Gastrocnemius medialis (tissue), 4 donors: ENCODE measurements around the gene TTLL9. TPM values are rescaled to one million over a fixed set of nuclear protein-coding genes. Genes with fewer than 3 reads are reported as not detected.

ENCODE experiments used
- ATAC-seq, 2 donors: fragments of 150-250 bp; one replicate each; pipeline ENCODE4 v1.9.1; 2016
- DNase-seq, 2 donors: peaks; one replicate each; pipeline ENCODE4 v3.0.0-alpha.2; 2019
- H3K27ac ChIP-seq, 4 donors: fragments of 200-600 bp; sonication (generic); 1 replicate in 1 of 4; 2 replicates in 3 of 4; pipeline ENCODE4 v1.5.1; 2016 to 2018; ENCODE audit warnings: mild to moderate bottlenecking in 2 of 4, moderate library complexity in 1 of 4
- H3K27me3 ChIP-seq, 3 donors: fragments of 200-600 bp; sonication (generic) in 2 of 3; 1 replicate in 1 of 3; 2 replicates in 2 of 3; pipeline versions ENCODE4 v1.5.1 to v1.6.0; 2016 to 2019; ENCODE audit warnings: mild to moderate bottlenecking in 1 of 3, moderate library complexity in 1 of 3
- H3K36me3 ChIP-seq, 2 donors: fragments of 200-600 bp; sonication (generic) in 1 of 2; one replicate each; pipeline ENCODE4 v1.5.1; 2017 to 2018
- H3K4me1 ChIP-seq, 2 donors: fragments of 200-600 bp; sonication (generic) in 1 of 2; one replicate each; pipeline ENCODE4 v1.5.1; 2016 to 2017; ENCODE audit warnings: mild to moderate bottlenecking in 2 of 2
- H3K4me3 ChIP-seq, 4 donors: fragments of 200-600 bp; sonication (generic) in 3 of 4; 1 replicate in 1 of 4; 2 replicates in 3 of 4; pipeline ENCODE4 v1.5.1; 2016 to 2019; ENCODE audit warnings: mild to moderate bottlenecking in 2 of 4
- H3K9me3 ChIP-seq, 3 donors: fragments of 200-600 bp; sonication (generic) in 2 of 3; 1 replicate in 1 of 3; 2 replicates in 2 of 3; pipeline ENCODE4 v1.5.1; 2016 to 2019
- POLR2A ChIP-seq, 2 donors: fragments of 450-650 bp; IDR thresholded peaks; one replicate each; pipeline ENCODE4 v1.6.1; 2017; ENCODE audit warnings: antibody characterized with exemption in 2 of 2, mild to moderate bottlenecking in 2 of 2, moderate library complexity in 2 of 2
- in situ Hi-C, 4 donors: fragments of 200-750 bp; cut with MboI; loops; one replicate each; pipeline versions ENCODE4 v1.15.0 to v1.8.0; 2017; ENCODE audit warnings: low sequenced_read_pairs in 4 of 4
- intact Hi-C: fragments of 100-400 bp; cut with DNase I; formaldehyde crosslinking; loops from one replicate; pipeline ENCODE4 v1.15.1; 2023; ENCODE audit warnings: low total_unique reads
- total RNA-seq, 4 donors: library from RNA; depleted of rRNA; stranded (reverse); fragments of >200 nt; gene quantifications; one replicate each; pipeline versions ENCODE4 v1.1.0 to v1.2.3, GENCODE V29; 2016
- TF ChIP-seq, protein P1 (sequence below), 5 experiments: fragments of 450-650 bp in 3 of 5; fragments of 200-600 bp in 2 of 5; sonication (generic) in 2 of 5; IDR thresholded peaks in 4 of 5; conservative IDR thresholded peaks in 1 of 5; 1 replicate in 4 of 5; 2 replicates in 1 of 5; pipeline ENCODE4 v1.5.1; 2016 to 2019; ENCODE audit warnings: antibody characterized with exemption in 5 of 5, mild to moderate bottlenecking in 3 of 5, moderate library complexity in 3 of 5

TTLL9 gene
- total RNA-seq, 4 donors from 2014 or later, result not detected

DNA sequence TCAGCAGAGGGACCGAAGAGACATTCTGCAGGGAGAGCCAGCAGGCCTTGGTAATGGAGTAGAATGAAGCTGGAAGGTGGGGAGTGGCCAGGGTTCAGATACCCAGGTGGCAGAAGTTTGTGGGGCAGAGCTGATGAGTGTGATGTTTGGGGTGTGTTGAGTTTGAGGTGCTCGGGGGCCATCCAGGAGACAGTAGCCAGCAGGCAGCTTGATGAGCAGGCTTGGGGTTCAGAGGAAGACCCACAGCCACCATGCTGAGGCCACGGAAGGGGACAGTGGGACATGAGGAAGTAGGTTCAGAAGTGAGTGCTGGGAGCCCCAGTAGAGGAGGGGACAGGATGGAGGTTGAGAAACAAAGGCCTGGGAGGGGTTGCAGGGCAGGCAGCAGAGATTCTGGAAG is 13.9 kb upstream of the TTLL9 start:
- H3K36me3 ChIP-seq, result no peaks in the 10 kb centered on the region
- H3K9me3 ChIP-seq, result no peaks in the 10 kb centered on the region
- H3K4me1 ChIP-seq, result peaks cover 7 to 13% of the 10 kb centered on the region in 2 donors
- intact Hi-C loops, result no loop called here
- no peak for ATAC-seq
- peaks cover 27 to 37% (median 35%) of the 10 kb centered on the region in 3 donors for H3K27me3 ChIP-seq
- in situ Hi-C loops, result loop anchor here (5.0 to 10.0 kb wide), 3 partner anchors 96 to 178 kb away; partner anchors contain the start of gene PDRG1 (in 4 of the 4)
- no peak for TF ChIP-seq POLR2A (IDR thresholded peaks at IDR 0.05)
- TF ChIP-seq, protein P1, sequence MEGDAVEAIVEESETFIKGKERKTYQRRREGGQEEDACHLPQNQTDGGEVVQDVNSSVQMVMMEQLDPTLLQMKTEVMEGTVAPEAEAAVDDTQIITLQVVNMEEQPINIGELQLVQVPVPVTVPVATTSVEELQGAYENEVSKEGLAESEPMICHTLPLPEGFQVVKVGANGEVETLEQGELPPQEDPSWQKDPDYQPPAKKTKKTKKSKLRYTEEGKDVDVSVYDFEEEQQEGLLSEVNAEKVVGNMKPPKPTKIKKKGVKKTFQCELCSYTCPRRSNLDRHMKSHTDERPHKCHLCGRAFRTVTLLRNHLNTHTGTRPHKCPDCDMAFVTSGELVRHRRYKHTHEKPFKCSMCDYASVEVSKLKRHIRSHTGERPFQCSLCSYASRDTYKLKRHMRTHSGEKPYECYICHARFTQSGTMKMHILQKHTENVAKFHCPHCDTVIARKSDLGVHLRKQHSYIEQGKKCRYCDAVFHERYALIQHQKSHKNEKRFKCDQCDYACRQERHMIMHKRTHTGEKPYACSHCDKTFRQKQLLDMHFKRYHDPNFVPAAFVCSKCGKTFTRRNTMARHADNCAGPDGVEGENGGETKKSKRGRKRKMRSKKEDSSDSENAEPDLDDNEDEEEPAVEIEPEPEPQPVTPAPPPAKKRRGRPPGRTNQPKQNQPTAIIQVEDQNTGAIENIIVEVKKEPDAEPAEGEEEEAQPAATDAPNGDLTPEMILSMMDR (IDR thresholded peaks at IDR 0.05 in 4 of 5, conservative IDR thresholded peaks at IDR 0.05 in 1 of 5), result no peak
- H3K4me3 ChIP-seq, result no peak overlapping the region
- no peak overlapping the region for H3K27ac ChIP-seq
- DNase-seq, result peak in 1 of 2 donors; percentile 3

DNA sequence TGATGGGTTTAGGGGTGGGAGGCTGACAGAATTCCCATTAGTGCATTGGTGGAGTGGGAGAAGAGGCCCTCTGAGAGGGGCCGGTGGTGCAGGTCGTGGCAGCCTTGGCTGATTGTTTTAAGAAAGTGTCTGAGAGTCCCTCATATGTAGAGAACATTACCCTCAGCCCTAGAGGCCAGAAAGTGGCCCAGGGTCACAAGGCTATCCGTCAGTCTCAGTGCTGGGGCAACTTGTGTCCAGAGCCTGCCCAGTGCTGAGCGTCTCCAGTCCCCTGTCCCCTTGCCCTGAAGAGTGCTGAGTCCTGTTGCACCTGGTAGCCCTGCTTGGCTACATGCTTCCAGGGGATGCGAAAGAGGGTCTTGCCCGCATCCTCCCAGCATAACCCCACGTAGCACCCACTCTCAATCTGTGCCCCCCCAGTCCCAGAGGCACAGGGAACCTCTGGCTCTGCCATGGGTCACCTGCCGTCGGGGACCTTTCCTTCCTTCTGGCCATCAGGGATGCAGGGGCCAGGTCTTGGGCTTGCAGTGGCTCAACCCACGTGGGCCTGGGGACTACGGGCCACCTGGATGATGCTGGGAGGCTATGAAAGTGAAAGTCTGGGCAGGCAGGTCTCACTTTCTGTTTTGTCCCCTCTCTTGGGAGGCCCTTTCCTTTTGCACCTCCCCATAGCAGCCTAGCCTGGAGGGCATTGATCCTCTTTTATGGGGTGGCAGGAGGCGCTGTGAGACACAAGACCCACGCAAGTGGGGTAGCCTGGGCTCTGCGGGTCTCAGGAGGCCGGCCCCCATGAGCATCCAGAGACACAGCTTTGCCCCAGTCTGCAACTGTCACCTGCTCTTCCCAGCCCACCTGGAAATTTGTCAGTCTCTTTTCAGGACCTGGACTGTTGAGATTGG is 12.3 kb upstream of the TTLL9 start:
- H3K9me3 ChIP-seq, result no peaks in the 10 kb centered on the region
- DNase-seq, result peak in 1 of 2 donors; percentile 7
- H3K27ac ChIP-seq, result no peak overlapping the region
- in situ Hi-C loops (loop anchor here (5.0 to 10.0 kb wide), 3 partner anchors 94 to 177 kb away; partner anchors contain the start of gene PDRG1 (in 4 of the 4)), intact Hi-C loops (no loop called here)
- no peaks in the 10 kb centered on the region for H3K36me3 ChIP-seq
- H3K4me3 ChIP-seq, result no peak overlapping the region
- peaks cover 27 to 42% (median 32%) of the 10 kb centered on the region in 3 donors for H3K27me3 ChIP-seq
- ATAC-seq, result no peak
- H3K4me1 ChIP-seq, result peaks cover 4 to 13% of the 10 kb centered on the region in 2 donors
- no peak for TF ChIP-seq POLR2A (IDR thresholded peaks at IDR 0.05)
- TF ChIP-seq, protein P1 (IDR thresholded peaks at IDR 0.05 in 4 of 5, conservative IDR thresholded peaks at IDR 0.05 in 1 of 5), result no peak

DNA sequence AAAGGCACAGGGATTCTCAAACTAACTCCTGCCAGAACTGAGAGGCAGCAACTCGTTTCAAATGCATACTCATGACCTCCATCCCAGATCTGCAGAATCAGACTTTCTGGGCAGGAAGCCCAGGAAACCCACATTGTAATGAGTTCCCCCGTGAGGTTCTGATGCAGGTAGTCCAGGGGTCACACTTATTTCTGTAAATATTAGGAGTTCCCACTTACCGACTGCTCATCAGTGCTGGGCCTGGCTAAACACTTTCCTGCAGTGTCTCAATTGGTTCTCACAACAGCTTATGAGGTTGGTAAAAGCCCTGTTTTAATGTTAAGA is 11.7 kb upstream of the TTLL9 start:
- H3K4me3 ChIP-seq, result no peak overlapping the region
- in situ Hi-C loops, result loop anchor here (5.0 to 10.0 kb wide), 3 partner anchors 94 to 176 kb away; partner anchors contain the start of gene PDRG1 (in 4 of the 4)
- no peak overlapping the region for H3K27ac ChIP-seq
- TF ChIP-seq POLR2A (IDR thresholded peaks at IDR 0.05), result no peak
- TF ChIP-seq, protein P1 (IDR thresholded peaks at IDR 0.05 in 4 of 5, conservative IDR thresholded peaks at IDR 0.05 in 1 of 5), result no peak
- DNase-seq (peak in 1 of 2 donors; percentile 0), ATAC-seq (no peak)
- H3K4me1 ChIP-seq, result peaks cover 4 to 13% of the 10 kb centered on the region in 2 donors
- H3K36me3 ChIP-seq, result no peaks in the 10 kb centered on the region
- no peaks in the 10 kb centered on the region for H3K9me3 ChIP-seq
- peaks cover 27 to 42% (median 32%) of the 10 kb centered on the region in 3 donors for H3K27me3 ChIP-seq
- intact Hi-C loops, result no loop called here

DNA sequence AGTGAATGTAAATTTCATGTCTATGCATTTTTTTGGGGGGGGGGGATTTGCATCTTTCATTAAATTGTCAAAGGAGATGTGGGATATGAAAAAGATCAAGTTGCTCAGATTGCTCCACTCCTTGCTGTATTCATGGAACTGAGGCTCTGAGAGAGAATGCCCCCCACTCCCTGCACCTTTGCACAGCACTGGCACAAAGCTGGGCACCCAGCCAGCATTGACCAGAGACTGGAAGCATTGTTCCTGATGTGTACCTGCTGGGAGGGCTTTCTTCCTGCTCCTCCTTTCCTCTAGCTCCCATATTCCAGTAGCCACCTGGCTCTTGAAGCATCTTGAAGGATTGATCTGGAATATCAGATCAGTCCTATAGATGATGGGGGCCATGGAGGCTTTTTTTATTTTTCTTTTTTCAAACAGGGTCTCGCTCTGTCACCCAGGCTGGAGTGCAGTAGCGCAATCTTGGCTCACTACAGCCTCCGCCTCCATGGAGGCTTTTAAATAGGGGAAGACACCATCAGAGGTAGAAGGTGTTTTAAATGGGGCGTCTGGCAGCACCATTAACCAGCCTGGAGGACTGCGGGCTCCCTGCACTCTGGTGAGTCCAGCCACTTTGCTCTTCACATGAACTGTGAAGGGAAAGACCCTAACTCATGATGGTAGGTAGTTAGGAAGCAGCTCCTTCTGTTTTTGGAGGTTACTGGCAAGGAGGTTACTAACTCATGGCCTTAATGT is 11.0 kb upstream of the TTLL9 start:
- H3K36me3 ChIP-seq, result no peaks in the 10 kb centered on the region
- peaks cover 4 to 13% of the 10 kb centered on the region in 2 donors for H3K4me1 ChIP-seq
- intact Hi-C loops, result no loop called here

More for the DNA sequence above, 11.0 kb upstream of the TTLL9 start:
- TF ChIP-seq, protein P1 (IDR thresholded peaks at IDR 0.05 in 4 of 5, conservative IDR thresholded peaks at IDR 0.05 in 1 of 5), result no peak
- TF ChIP-seq POLR2A (IDR thresholded peaks at IDR 0.05), result no peak
- Histone ChIP-seq H3K4me3 (no peak overlapping the region), H3K9me3 (no peaks in the 10 kb centered on the region), H3K27ac (no peak overlapping the region), H3K27me3 (peaks cover 27 to 42% (median 32%) of the 10 kb centered on the region in 3 donors)
- ATAC-seq (no peak), DNase-seq (no peak)
- in situ Hi-C loops, result loop anchor here (5.0 to 10.0 kb wide), 3 partner anchors 93 to 175 kb away; partner anchors contain the start of gene PDRG1 (in 4 of the 4)
